ENCODE measurements around the gene SNX5.

SNX5 gene

DNA sequence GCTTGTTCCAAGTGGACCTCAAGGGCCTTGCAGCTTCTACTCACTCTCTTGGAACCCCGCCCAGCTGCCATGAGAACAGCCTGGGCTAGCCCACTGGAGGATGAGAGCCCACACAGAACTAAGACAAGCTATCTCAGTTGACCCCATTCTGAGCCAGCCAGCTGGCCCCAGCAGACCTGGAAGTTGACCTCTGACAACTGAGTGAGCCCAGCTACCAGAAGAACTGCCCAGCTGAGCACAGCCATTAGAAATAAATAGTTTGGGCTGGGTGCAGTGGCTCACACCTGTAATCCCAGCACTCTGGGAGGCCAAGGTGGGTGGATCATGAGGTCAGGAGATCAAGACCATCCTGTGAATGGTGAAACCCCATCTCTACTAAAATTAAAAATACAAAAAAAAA is 37.1 kb downstream of the SNX5 start:
- DNase-seq (ENCODE audit: low read depth): no peak
- H3K4me3 ChIP-seq (ENCODE audit: low read depth, low read length): no peak overlapping the region
- TF ChIP-seq, protein P1, sequence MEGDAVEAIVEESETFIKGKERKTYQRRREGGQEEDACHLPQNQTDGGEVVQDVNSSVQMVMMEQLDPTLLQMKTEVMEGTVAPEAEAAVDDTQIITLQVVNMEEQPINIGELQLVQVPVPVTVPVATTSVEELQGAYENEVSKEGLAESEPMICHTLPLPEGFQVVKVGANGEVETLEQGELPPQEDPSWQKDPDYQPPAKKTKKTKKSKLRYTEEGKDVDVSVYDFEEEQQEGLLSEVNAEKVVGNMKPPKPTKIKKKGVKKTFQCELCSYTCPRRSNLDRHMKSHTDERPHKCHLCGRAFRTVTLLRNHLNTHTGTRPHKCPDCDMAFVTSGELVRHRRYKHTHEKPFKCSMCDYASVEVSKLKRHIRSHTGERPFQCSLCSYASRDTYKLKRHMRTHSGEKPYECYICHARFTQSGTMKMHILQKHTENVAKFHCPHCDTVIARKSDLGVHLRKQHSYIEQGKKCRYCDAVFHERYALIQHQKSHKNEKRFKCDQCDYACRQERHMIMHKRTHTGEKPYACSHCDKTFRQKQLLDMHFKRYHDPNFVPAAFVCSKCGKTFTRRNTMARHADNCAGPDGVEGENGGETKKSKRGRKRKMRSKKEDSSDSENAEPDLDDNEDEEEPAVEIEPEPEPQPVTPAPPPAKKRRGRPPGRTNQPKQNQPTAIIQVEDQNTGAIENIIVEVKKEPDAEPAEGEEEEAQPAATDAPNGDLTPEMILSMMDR (IDR thresholded peaks at IDR 0.05; ENCODE audit: control insufficient read depth, extremely low read depth, insufficient read depth): no peak

DNA sequence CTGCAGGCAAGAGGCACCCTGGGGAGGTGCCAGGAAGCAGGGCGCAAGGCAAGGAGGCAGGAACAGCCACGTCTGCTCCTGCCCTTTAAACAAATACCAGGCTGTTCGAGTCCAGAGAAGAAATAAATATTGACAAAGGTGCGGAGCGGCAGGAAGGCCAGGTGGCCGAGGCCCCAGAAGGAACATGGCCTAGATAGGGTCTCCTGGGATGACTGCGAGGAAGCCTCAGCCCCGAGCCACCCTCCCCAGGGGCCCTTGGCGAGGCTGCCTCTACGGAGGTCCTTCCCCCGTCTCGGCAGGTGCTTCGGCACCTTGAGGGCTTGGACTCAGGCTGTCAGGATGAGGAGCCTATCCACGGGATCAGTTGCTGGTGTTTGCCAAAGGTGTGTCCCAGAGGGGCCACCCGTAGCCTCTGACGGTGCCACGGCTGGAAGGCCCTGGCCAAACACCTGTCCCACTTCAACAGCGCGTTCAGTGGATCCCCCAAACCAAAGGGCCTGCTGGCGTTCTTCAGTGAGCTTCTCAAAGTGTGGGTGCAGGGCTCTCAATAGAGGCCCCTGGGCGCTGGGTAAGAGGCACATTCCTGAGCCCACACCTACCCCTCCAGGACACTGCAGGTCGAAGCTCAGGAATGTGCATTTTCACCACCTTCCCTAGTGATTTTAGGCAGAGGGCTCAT is 39.8 kb downstream of the SNX5 start:
- H3K4me3 ChIP-seq (ENCODE audit: low read depth, low read length): no peak overlapping the region
- TF ChIP-seq, protein P1 (IDR thresholded peaks at IDR 0.05; ENCODE audit: control insufficient read depth, extremely low read depth, insufficient read depth): no peak
- peak; percentile 52 for DNase-seq (ENCODE audit: low read depth)

DNA sequence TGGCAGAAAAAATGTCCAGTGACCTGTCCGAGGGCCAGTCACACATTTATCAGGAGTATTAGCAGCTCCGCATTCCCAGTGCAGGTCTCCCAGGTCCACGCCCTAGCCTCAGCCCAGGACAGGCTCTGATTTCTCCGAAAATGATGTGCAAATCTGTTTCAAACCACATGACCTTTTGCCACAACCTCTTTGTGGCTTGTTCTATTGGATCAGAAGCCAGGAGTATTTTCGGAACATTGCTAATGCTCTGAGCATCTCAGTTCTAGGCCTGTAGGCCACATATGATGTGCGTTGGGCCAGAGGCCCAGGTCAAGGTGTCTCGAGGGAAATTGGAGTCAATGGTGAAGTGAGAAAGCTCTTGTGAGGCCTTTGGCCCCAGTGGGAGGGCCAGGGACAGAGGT is 40.4 kb downstream of the SNX5 start:
- no peak for DNase-seq (ENCODE audit: low read depth)

DNA sequence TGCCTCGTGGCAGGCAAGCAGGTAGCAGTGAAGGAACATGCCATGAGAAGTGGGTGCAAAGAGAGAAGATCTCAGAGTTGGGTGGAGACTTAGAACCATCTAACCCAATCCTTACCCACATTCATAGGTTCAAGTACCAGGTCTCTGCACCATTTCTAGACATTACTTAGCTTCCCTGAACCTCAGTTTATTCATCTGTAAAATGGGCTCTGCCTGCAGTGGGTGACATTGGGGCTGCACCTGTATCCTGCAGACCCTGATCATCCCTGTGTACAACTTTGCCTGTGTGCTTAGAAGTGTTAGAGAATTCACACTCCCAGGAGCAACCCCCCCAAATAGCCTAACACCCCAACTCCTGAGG is 42.7 kb downstream of the SNX5 start:
- TF ChIP-seq, protein P1 (IDR thresholded peaks at IDR 0.05; ENCODE audit: control insufficient read depth, extremely low read depth, insufficient read depth): no peak
- DNase-seq (ENCODE audit: low read depth): no peak
- H3K4me3 ChIP-seq (ENCODE audit: low read depth, low read length): no peak overlapping the region

More for the DNA sequence above, 40.4 kb downstream of the SNX5 start:
- TF ChIP-seq, protein P1 (IDR thresholded peaks at IDR 0.05; ENCODE audit: control insufficient read depth, extremely low read depth, insufficient read depth): no peak
- H3K4me3 ChIP-seq (ENCODE audit: low read depth, low read length): no peak overlapping the region

DNA sequence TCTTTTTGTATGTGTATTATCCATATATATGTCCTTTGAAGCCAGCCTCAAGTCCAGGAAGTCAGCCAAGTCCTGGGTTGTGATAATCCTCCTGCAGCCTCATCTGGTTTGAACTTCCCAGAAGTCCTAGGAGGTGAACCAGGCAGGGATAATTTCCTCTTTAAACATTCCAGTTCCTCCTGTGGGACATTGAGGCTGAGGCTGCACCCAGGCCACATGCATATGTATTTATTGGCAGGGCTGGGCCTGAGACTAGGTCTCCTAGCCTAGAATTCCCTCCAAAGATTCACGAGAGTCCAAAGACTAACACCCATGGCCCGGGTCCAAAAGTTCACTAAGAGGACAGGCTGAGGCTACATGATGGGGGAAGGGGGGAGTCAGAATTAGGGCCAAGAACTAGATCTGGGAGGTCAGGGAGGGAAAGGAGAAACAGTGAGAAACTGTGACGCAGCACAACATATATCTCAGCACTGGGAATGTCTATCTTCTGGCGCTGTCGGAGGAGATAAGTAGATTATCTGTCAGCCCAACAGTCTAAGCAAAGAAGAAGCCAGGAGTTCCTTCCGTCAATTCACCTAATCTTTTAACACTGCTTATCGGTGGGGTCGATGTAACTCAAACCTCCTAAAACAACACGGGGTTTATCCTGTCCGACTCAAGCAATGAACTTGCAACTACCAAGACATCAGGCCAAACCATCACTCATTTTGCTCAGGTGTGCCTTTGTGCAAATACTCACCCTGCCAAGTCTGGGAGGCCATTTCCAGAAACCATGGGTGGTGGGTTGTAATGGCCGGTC is 43.3 kb downstream of the SNX5 start:
- H3K4me3 ChIP-seq (ENCODE audit: low read depth, low read length): no peak overlapping the region
- TF ChIP-seq, protein P1 (IDR thresholded peaks at IDR 0.05; ENCODE audit: control insufficient read depth, extremely low read depth, insufficient read depth): no peak
- no peak for DNase-seq (ENCODE audit: low read depth)

DNA sequence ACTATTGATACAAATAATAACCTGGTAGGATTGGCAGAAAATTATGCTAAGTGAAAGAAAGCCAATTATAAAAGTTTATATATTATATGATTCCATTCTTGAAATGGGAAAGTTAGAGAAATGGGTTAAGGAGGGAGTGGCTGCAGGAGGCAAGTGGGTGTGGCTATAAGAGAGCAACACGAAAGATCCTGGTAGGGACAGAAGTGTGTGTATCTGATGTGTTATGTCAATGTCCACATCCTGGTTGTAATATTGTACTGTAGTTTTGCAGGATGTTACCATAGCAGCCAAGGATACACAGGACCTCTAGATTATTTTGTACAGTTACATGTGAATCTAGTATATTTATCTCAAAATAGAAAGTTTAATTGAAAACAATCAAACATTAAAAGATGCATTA is 46.8 kb downstream of the SNX5 start:
- no peak for DNase-seq (ENCODE audit: low read depth)
- TF ChIP-seq, protein P1 (IDR thresholded peaks at IDR 0.05; ENCODE audit: control insufficient read depth, extremely low read depth, insufficient read depth): no peak
- no peak overlapping the region for H3K4me3 ChIP-seq (ENCODE audit: low read depth, low read length)
